ENCODE data around the gene PRICKLE4. TPM values are rescaled to one million over a fixed set of nuclear protein-coding genes. Genes with fewer than 3 reads are reported as not detected.
A peak's percentile ranks its signal among the peaks of the same experiment; 100 is the strongest.

PRICKLE4 gene
- total RNA-seq, 1 donor: not detected

GRCh38 chr6:41777551-41778285, 2.9 kb upstream of the PRICKLE4 start:
- H3K4me1 ChIP-seq (ENCODE audit: insufficient read depth, low read length): peaks cover 14% of the 10 kb centered on the region
- H2AFZ ChIP-seq (ENCODE audit: low read length): no peak overlapping the region
- peaks cover 37% of the 10 kb centered on the region for H3K36me3 ChIP-seq (ENCODE audit: insufficient read depth, low read length)
- DNase-seq (ENCODE audit: insufficient read length, low spot score, missing footprints): no peak
- H3K27ac ChIP-seq (ENCODE audit: low read depth, low read length): no peak overlapping the region
- no peaks in the 10 kb centered on the region for H3K27me3 ChIP-seq (ENCODE audit: insufficient read depth, low read length)
- H4K20me1 ChIP-seq (ENCODE audit: insufficient read depth, low read length): peaks cover 5% of the 10 kb centered on the region
- no peak overlapping the region for H3K4me2 ChIP-seq (ENCODE audit: insufficient read depth, low read length)
- H3K9me3 ChIP-seq (ENCODE audit: low read depth, low read length): no peaks in the 10 kb centered on the region
- H3K79me2 ChIP-seq (ENCODE audit: insufficient read depth, low read length): peaks cover 7% of the 10 kb centered on the region
- no peak overlapping the region for H3K4me3 ChIP-seq (ENCODE audit: insufficient read depth, low read length)
- TF ChIP-seq CTCF (IDR thresholded peaks at IDR 0.05; ENCODE audit: extremely low read depth, low read depth, low read length): no peak

- peak overlapping the region; percentile 99 for H3K4me2 ChIP-seq (ENCODE audit: insufficient read depth, low read length)
- TF ChIP-seq CTCF (IDR thresholded peaks at IDR 0.05; ENCODE audit: extremely low read depth, low read depth, low read length): no peak
- H2AFZ ChIP-seq (ENCODE audit: low read length): peak overlapping the region; percentile 84
Measured at GRCh38 chr6:41778895-41779294, 1.7 kb upstream of the PRICKLE4 start.

GRCh38 chr6:41779336-41779735, 1.2 kb upstream of the PRICKLE4 start:
- peak overlapping the region; percentile 99 for H3K4me2 ChIP-seq (ENCODE audit: insufficient read depth, low read length)
- H3K27ac ChIP-seq (ENCODE audit: low read depth, low read length): no peak overlapping the region
- H3K4me1 ChIP-seq (ENCODE audit: insufficient read depth, low read length): peaks cover 14% of the 10 kb centered on the region
- no peak for TF ChIP-seq CTCF (IDR thresholded peaks at IDR 0.05; ENCODE audit: extremely low read depth, low read depth, low read length)
- peaks cover 3% of the 10 kb centered on the region for H4K20me1 ChIP-seq (ENCODE audit: insufficient read depth, low read length)
- peaks cover 29% of the 10 kb centered on the region for H3K36me3 ChIP-seq (ENCODE audit: insufficient read depth, low read length)
- peak overlapping the region; percentile 84 for H2AFZ ChIP-seq (ENCODE audit: low read length)
- H3K27me3 ChIP-seq (ENCODE audit: insufficient read depth, low read length): no peaks in the 10 kb centered on the region
- peak overlapping the region; percentile 81 for H3K4me3 ChIP-seq (ENCODE audit: insufficient read depth, low read length)
- DNase-seq (ENCODE audit: insufficient read length, low spot score, missing footprints): peak; percentile 90
- H3K79me2 ChIP-seq (ENCODE audit: insufficient read depth, low read length): peaks cover 7% of the 10 kb centered on the region
- H3K9me3 ChIP-seq (ENCODE audit: low read depth, low read length): no peaks in the 10 kb centered on the region

More at GRCh38 chr6:41778895-41779294, 1.7 kb upstream of the PRICKLE4 start:
- Histone ChIP-seq H3K27me3 (ENCODE audit: insufficient read depth, low read length) (no peaks in the 10 kb centered on the region), H3K79me2 (ENCODE audit: insufficient read depth, low read length) (peaks cover 7% of the 10 kb centered on the region), H3K27ac (ENCODE audit: low read depth, low read length) (no peak overlapping the region), H3K9me3 (ENCODE audit: low read depth, low read length) (no peaks in the 10 kb centered on the region), H3K4me3 (ENCODE audit: insufficient read depth, low read length) (peak overlapping the region; percentile 81), H4K20me1 (ENCODE audit: insufficient read depth, low read length) (peaks cover 5% of the 10 kb centered on the region), H3K36me3 (ENCODE audit: insufficient read depth, low read length) (peaks cover 33% of the 10 kb centered on the region), H3K4me1 (ENCODE audit: insufficient read depth, low read length) (peaks cover 14% of the 10 kb centered on the region)
- no peak for DNase-seq (ENCODE audit: insufficient read length, low spot score, missing footprints)

- H3K27ac ChIP-seq (ENCODE audit: low read depth, low read length): no peak within 1 kb of the TSS
- H3K79me2 ChIP-seq (ENCODE audit: insufficient read depth, low read length): peaks cover 7% of the 10 kb centered on the region
- peak; percentile 100 for DNase-seq (ENCODE audit: insufficient read length, low spot score, missing footprints)
- H3K4me2 ChIP-seq (ENCODE audit: insufficient read depth, low read length): peak within 1 kb of the TSS; percentile 99
- H3K36me3 ChIP-seq (ENCODE audit: insufficient read depth, low read length): peaks cover 23% of the 10 kb centered on the region
- H2AFZ ChIP-seq (ENCODE audit: low read length): peak within 1 kb of the TSS; percentile 89
- peak; percentile 70 for TF ChIP-seq CTCF (IDR thresholded peaks at IDR 0.05; ENCODE audit: extremely low read depth, low read depth, low read length)
- H3K9me3 ChIP-seq (ENCODE audit: low read depth, low read length): no peaks in the 10 kb centered on the region
- no peaks in the 10 kb centered on the region for H4K20me1 ChIP-seq (ENCODE audit: insufficient read depth, low read length)
- no peaks in the 10 kb centered on the region for H3K27me3 ChIP-seq (ENCODE audit: insufficient read depth, low read length)
- peak within 1 kb of the TSS; percentile 81 for H3K4me3 ChIP-seq (ENCODE audit: insufficient read depth, low read length)
- peaks cover 14% of the 10 kb centered on the region for H3K4me1 ChIP-seq (ENCODE audit: insufficient read depth, low read length)
Measured at GRCh38 chr6:41779788-41780550, 613 bp upstream of the PRICKLE4 start, which contains the start of gene FRS3. FRS3 (minus strand) TSS chr6:41779900; CDS start chr6:41776987, 2,913 bp downstream.
